Posterior vena cava (tissue), 2 donors: Measurements from ENCODE around the gene RBM4B. TPM values are rescaled to one million over a fixed set of nuclear protein-coding genes. Genes with fewer than 3 reads are reported as not detected.
A peak's percentile ranks its signal among the peaks of the same experiment; 100 is the strongest.
"Not testable (repeated sequence)": the region's sequence is repeated elsewhere in the genome, so short reads cannot be mapped to it uniquely, and the experiment has no call there.

Source experiments
- DNase-seq: peaks from one replicate; pipeline ENCODE4 v3.0.0-alpha.2; 2020; ENCODE audit warnings: low spot score
- intact Hi-C, 2 donors: fragments of 100-400 bp; cut with DNase I; formaldehyde crosslinking; loops; one replicate each; pipeline versions ENCODE4 v1.14.1 to v1.14.2; 2022 to 2023
- total RNA-seq, 2 donors: library from RNA; stranded (reverse); fragmentation: NEBNext Ultra II Directional; extraction: Animal tissue kit (Norgen Biotek cat#: 25700); gene quantifications; one replicate each; pipeline ENCODE4 v1.2.1, GENCODE V29; 2021
- donor health status: DM: yes; HTN: yes; CAD: no.
- donor health status: DM: yes; HTN: yes; CAD: no.

RBM4B gene
- total RNA-seq, 2 donors from 2014 or later: 9.0 to 10.2 TPM

GRCh38 chr11:66665369-66665768, 12.3 kb downstream of the RBM4B start:
- intact Hi-C loops: no loop called here

GRCh38 chr11:66663741-66664296, 13.9 kb downstream of the RBM4B start:
- intact Hi-C loops: no loop called here
- peak; percentile 6 for DNase-seq

More at GRCh38 chr11:66665369-66665768, 12.3 kb downstream of the RBM4B start:
- DNase-seq: peak; percentile 62

GRCh38 chr11:66659763-66660162, 17.9 kb downstream of the RBM4B start:
- DNase-seq: no peak
- intact Hi-C loops: no loop called here

DNA sequence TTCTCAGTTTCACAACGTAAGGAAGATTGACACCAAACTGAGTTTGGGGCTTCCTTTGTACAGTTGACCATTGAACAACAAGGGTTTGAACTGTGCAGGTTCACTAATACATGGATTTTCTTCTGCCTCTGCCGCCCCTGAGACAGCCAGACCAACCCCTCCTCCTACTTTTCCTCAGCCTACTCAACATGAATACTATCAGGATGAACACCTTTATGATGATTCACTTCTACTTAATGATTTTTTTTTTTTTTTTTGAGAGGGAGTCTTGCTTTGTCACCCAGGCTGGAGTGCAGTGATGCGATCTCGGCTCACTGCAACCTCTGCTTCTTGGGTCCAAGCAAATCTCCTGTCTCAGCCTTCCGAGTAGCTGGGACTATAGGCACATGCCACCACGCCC, 24.6 kb downstream of the RBM4B start:
- peak; percentile 7 for DNase-seq
- intact Hi-C loops: no loop called here

- intact Hi-C loops: no loop called here
- DNase-seq: peak; percentile 47
Measured at GRCh38 chr11:66652651-66653050, 25.0 kb downstream of the RBM4B start.

- intact Hi-C loops: no loop called here
Measured at GRCh38 chr11:66651016-66651415, 26.7 kb downstream of the RBM4B start.

DNA sequence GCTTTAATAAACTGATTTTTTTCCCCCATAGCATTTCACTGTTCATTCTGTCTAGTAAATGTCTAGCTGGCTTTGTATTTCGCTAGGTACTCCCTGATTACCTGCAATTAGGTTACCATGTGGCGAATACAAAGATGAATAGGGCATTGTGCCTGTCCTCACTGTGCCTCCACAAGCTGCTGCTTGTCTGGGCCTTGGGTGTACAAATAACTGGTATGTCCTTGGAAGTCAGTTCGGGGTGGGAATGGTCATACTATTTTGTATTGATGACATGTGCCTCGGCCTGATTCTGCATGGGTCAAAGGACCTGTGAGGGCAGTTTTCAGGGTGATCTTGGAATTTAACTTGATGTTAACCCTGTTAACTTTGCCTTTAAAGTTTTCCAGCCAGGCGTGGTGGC, 27.8 kb downstream of the RBM4B start:
- intact Hi-C loops: no loop called here
- DNase-seq: peak; percentile 3

More at GRCh38 chr11:66651016-66651415, 26.7 kb downstream of the RBM4B start:
- no peak for DNase-seq

DNA sequence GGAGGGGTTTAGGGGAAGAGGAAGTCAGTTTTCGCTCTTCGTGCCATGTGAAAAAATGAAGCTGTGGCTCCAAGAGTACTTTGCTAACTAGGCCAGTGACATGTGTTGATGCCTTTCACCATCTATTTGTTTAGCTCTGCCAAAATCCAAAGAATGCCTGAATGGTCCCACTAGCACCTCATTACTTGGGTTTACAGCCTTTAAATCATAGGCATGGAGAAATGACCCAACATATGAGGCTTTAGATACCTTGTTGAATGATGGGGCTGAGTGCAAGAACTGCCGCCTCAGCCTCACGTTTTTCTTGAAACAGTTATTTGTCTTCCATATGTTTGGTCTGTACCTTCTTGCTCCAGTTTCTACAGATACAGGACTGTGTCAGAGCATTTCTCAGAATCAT, 30.9 kb downstream of the RBM4B start:
- no peak for DNase-seq
- intact Hi-C loops: no loop called here

GRCh38 chr11:66643745-66644437, 33.8 kb downstream of the RBM4B start:
- intact Hi-C loops: no loop called here
- DNase-seq: peak; percentile 78

DNA sequence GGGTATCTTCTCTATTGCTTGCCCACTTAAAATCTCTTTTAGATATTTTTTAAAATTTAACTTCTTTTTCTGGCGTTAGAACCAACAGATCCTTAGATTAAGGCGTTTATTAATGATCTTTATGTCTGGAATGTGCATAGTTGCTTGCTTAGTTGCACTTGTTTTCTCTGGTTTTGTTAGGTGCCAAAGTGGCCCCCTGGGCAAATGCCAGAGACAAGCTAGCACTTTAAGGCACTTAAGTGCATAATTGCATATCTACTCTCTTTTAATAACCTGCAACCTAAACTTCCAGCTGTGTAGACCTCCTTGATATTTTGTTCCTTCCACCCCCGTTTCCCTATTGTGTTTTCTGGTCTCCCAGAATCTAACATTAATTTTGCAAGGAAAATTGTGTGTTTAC, 35.9 kb downstream of the RBM4B start:
- intact Hi-C loops: no loop called here
- peak; percentile 34 for DNase-seq

DNA sequence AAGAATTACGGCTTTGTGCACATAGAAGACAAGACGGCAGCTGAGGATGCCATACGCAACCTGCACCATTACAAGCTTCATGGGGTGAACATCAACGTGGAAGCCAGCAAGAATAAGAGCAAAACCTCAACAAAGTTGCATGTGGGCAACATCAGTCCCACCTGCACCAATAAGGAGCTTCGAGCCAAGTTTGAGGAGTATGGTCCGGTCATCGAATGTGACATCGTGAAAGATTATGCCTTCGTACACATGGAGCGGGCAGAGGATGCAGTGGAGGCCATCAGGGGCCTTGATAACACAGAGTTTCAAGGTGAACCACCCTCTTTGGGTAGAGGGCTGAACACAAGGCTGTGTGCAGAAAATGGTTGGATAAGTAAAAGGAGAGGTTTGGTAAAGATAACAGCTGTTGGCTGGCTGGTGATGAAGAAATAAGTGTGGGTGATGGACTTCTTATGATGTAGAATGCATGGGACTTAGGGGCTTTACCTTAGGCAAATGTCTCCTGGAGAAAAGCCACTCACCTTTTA, 37.8 kb downstream of the RBM4B start:
- DNase-seq: peak; percentile 48
- intact Hi-C loops: not testable (repeated sequence)

GRCh38 chr11:66639066-66639813, 38.4 kb downstream of the RBM4B start:
- intact Hi-C loops: no loop called here
- DNase-seq: peak; percentile 15

DNA sequence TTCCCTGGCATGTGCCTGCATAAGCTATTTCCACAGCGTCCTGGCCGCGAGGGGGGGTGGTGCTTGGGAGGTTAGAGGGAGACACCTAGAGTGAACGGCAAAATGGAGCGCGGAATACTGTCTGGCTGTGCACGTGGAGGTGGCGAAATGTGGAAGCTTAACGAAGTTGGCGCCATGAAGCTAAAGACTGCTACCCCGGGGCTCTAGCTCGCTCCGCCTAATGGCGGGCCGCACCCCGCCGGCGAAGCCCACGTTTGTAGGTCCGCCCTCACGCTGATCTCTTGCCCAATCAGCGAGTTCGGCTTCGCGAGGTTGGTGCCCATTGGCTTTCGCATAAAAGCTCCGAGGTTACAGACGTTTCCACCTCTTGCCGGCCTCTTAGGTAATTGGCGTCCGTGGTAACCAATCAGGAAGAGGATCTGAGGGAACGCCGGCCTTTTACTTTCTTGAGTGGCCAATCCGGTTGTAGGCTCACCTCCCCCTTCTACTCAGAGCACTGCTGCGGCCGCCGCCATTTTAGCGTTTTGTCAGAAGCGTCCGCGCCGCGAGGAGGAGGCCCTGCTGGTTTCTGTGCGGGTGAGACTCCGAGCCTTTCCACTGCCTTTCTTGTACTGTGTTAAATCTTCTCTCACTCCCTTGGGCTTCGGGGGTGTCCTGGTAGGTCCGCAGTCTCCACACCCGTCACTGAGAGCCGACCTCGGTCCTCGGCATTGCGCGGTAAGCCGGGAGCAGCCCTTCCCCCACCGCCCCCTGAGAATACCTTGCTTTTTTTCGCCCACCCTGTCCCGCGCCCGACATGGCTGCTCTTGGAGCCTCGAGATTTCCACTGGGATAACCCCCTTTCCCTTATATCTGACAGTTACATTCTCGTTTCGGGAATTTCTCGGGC, 39.3 kb downstream of the RBM4B start, which contains the start of gene RBM4:
Gene RBM4, plus strand, starts transcription at position 527 of the 889 bp plus-strand sequence. CDS start 1,009 bp downstream, outside the sequence.
- intact Hi-C loops: no loop called here
- peak; percentile 99 for DNase-seq

DNA sequence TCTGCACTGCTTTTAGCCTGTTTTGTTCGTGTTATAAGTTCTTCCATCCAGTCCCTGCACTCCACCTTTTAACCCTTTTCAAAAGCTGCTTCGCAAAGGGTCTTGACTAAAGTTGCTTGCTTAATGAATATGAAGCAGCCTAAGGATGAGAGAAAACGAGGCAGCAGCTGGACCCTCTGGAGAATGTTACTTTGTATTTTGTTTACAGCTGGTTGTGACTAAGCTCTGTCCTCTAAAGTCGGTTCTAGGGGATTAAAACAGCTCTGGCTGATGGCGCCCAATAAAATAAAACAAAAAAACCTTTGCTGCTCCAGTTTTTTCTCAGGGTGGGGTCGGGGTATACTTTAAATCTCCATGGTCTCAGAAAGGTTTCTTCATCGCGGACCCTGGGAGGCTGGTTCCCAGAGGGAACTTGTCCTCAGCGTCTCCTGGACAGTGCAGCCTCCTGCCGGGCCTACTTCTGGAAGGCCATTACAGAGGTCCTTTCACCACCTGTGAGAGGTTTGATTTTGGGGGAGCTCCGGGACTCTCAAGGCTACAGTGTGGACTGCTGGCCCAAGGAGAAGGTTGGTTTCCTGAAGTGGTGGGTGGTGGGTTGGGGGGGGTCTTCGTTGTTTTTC, 40.0 kb downstream of the RBM4B start:
- intact Hi-C loops: no loop called here
- DNase-seq: no peak

DNA sequence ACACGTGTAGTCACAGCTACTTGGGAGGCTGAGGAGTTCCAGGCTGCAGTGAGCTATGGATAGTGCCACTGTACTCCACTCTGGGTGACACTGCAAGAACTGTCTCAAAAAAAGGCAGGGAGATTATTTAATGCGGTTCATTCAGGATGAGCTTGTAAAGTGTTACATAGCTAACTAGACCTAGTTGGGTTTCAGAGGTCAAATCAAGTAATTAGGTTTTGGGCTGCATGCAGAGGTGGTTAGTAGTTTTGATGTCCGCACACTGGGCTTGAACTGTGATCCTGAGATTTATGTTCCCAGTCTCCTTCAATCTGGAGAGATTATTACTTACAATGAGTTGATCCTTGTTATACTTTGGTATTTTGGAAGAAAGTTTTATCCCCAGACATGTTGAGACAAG, 41.3 kb downstream of the RBM4B start:
- intact Hi-C loops: no loop called here
- DNase-seq: no peak

GRCh38 chr11:66632952-66633351, 44.7 kb downstream of the RBM4B start:
- intact Hi-C loops: no loop called here
- no peak for DNase-seq

DNA sequence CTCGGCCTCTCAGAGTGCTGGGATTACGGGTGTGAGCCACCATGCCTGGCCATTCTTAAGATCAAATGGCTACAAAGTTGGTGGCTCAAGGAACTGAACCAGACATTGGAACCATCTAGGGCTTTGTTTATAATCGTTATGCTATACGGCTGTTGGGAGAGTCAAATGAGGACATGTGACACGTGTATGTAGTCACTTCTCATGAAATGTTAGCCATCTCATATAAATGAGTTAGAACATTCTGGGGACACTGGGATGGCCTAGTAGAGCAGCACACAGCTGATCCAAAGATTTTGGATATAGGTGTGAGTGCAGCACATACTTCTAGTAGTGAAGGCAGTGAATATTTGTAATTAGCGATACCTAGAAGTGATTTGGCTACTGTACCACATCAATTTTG, 45.8 kb downstream of the RBM4B start:
- intact Hi-C loops: no loop called here
- no peak for DNase-seq

DNA sequence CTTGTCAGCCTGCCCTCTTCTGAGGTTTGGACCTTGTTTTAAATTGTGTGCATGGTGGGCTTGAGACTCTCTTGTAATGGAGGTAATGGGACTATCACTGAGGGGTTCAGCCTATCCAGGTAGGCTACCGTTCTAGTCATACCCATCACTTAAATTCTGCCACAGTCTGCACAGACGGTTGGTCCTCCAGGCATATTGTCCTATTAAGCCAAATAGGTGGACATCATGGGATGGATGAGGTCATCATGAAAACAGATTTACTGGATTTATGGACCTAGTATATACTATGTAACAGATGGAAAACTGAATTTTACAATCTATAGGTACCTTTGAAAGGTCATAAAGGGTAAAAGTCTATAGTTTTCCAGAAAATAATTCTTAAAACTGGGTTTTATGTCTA, 48.3 kb downstream of the RBM4B start:
- intact Hi-C loops: no loop called here
- no peak for DNase-seq
